Activated CD4-positive, alpha-beta T cell treated with anti-CD3 and anti-CD28 coated beads, Interleukin-2, amount 10 ng/mL, durations not matched to agents 24 days and 14 days (primary cell): ENCODE data around the gene IDH2. TPM values are rescaled to one million over a fixed set of nuclear protein-coding genes. Genes with fewer than 3 reads are reported as not detected.
"Not testable (repeated sequence)": the region's sequence is repeated elsewhere in the genome, so short reads cannot be mapped to it uniquely, and the experiment has no call there.

Experiments used
- DNase-seq: peaks from one replicate; pipeline ENCODE4 v3.0.0; 2022
- H3K27ac Mint-ChIP-seq: one replicate; pipeline ENCODE4 v1.8.0; 2022; ENCODE audit warnings: mild to moderate bottlenecking, mixed read lengths
- H3K27me3 Mint-ChIP-seq: one replicate; pipeline ENCODE4 v1.8.0; 2022; ENCODE audit warnings: mixed read lengths
- H3K36me3 Mint-ChIP-seq: one replicate; pipeline ENCODE4 v1.8.0; 2022; ENCODE audit warnings: low read depth, mild to moderate bottlenecking, mixed read lengths
- H3K4me1 Mint-ChIP-seq: one replicate; pipeline ENCODE4 v1.8.0; 2021; ENCODE audit warnings: mixed read lengths
- H3K4me3 Mint-ChIP-seq: one replicate; pipeline ENCODE4 v1.8.0; 2022; ENCODE audit warnings: mild to moderate bottlenecking, moderate library complexity, mixed read lengths
- H3K9me3 Mint-ChIP-seq: one replicate; pipeline ENCODE4 v1.8.0; 2021; ENCODE audit warnings: mixed read lengths
- intact Hi-C: fragments of 100-400 bp; cut with micrococcal nuclease; formaldehyde crosslinking; loops from one replicate; pipeline ENCODE4 v1.15.1; 2023
- total RNA-seq: library from RNA; stranded (reverse); gene quantifications from 2 replicates; pipeline ENCODE4 v1.2.3, GENCODE V29; 2022

The IDH2 gene
- total RNA-seq, 1 donor from 2014 or later: 119 TPM

- DNase-seq: no peak
- intact Hi-C loops: loop anchor here (5.0 kb wide), 2 partner anchors 41 to 71 kb away; partner anchors contain the start of gene ZNF710
- Mint-ChIP-seq H3K9me3 (no peaks in the 10 kb centered on the region), H3K4me1 (peaks cover 13% of the 10 kb centered on the region), H3K36me3 (peaks cover 17% of the 10 kb centered on the region), H3K27ac (no peak overlapping the region), H3K27me3 (no peaks in the 10 kb centered on the region), H3K4me3 (no peak overlapping the region)
Observed at GRCh38 chr15:90072978-90073640, 29.2 kb downstream of the IDH2 start.

GRCh38 chr15:90071220-90071807, 31.0 kb downstream of the IDH2 start:
- intact Hi-C loops: loop anchor here (1.0 to 5.0 kb wide), 3 partner anchors 39 to 173 kb away; partner anchors contain the start of gene ZNF710
- Mint-ChIP-seq H3K27ac (no peak overlapping the region), H3K9me3 (no peaks in the 10 kb centered on the region)

GRCh38 chr15:90070623-90071022, 31.6 kb downstream of the IDH2 start:
- H3K36me3 Mint-ChIP-seq: peaks cover 20% of the 10 kb centered on the region
- not testable (repeated sequence) for H3K4me3 Mint-ChIP-seq, DNase-seq, H3K9me3 Mint-ChIP-seq, H3K27ac Mint-ChIP-seq, H3K4me1 Mint-ChIP-seq, H3K27me3 Mint-ChIP-seq
- intact Hi-C loops: loop anchor here (1.0 to 5.0 kb wide), 3 partner anchors 38 to 172 kb away; partner anchors contain the start of gene ZNF710

More at GRCh38 chr15:90071220-90071807, 31.0 kb downstream of the IDH2 start:
- H3K36me3 Mint-ChIP-seq: peaks cover 20% of the 10 kb centered on the region
- DNase-seq: peak; percentile 93
- no peaks in the 10 kb centered on the region for H3K27me3 Mint-ChIP-seq
- H3K4me1 Mint-ChIP-seq: peaks cover 13% of the 10 kb centered on the region
- no peak overlapping the region for H3K4me3 Mint-ChIP-seq

- Mint-ChIP-seq H3K9me3 (no peaks in the 10 kb centered on the region), H3K36me3 (peaks cover 12% of the 10 kb centered on the region), H3K4me1 (peaks cover 8% of the 10 kb centered on the region), H3K4me3 (no peak overlapping the region), H3K27me3 (no peaks in the 10 kb centered on the region), H3K27ac (no peak overlapping the region)
- intact Hi-C loops: no loop called here
- no peak for DNase-seq
Observed at GRCh38 chr15:90067953-90068606, 34.2 kb downstream of the IDH2 start.

- no peak overlapping the region for H3K4me3 Mint-ChIP-seq
- intact Hi-C loops: no loop called here
- H3K9me3 Mint-ChIP-seq: no peaks in the 10 kb centered on the region
- no peaks in the 10 kb centered on the region for H3K27me3 Mint-ChIP-seq
- peaks cover 12% of the 10 kb centered on the region for H3K36me3 Mint-ChIP-seq
- H3K4me1 Mint-ChIP-seq: peaks cover 8% of the 10 kb centered on the region
- H3K27ac Mint-ChIP-seq: no peak overlapping the region
- DNase-seq: no peak
Observed at GRCh38 chr15:90067181-90067952, 34.9 kb downstream of the IDH2 start.

- DNase-seq: no peak
- Mint-ChIP-seq H3K36me3 (peaks cover 13% of the 10 kb centered on the region), H3K27ac (no peak overlapping the region), H3K9me3 (no peaks in the 10 kb centered on the region), H3K4me1 (peaks cover 10% of the 10 kb centered on the region), H3K27me3 (no peaks in the 10 kb centered on the region), H3K4me3 (no peak overlapping the region)
- intact Hi-C loops: no loop called here
Observed at GRCh38 chr15:90065682-90066049, 36.6 kb downstream of the IDH2 start.

- Mint-ChIP-seq H3K9me3 (no peaks in the 10 kb centered on the region), H3K36me3 (peaks cover 13% of the 10 kb centered on the region), H3K27me3 (no peaks in the 10 kb centered on the region), H3K27ac (no peak overlapping the region), H3K4me3 (no peak overlapping the region), H3K4me1 (peaks cover 13% of the 10 kb centered on the region)
- DNase-seq: no peak
- intact Hi-C loops: no loop called here
Observed at GRCh38 chr15:90064911-90065681, 37.2 kb downstream of the IDH2 start.

GRCh38 chr15:90063770-90064247, 38.5 kb downstream of the IDH2 start:
- intact Hi-C loops: no loop called here
- DNase-seq: no peak
- Mint-ChIP-seq H3K27ac (peak overlapping the region; percentile 12), H3K4me3 (no peak overlapping the region), H3K27me3 (no peaks in the 10 kb centered on the region), H3K9me3 (no peaks in the 10 kb centered on the region), H3K36me3 (peaks cover 10% of the 10 kb centered on the region), H3K4me1 (peaks cover 25% of the 10 kb centered on the region)

GRCh38 chr15:90062973-90063769, 39.1 kb downstream of the IDH2 start:
- DNase-seq: no peak
- no peaks in the 10 kb centered on the region for H3K9me3 Mint-ChIP-seq
- H3K27ac Mint-ChIP-seq: no peak overlapping the region
- intact Hi-C loops: no loop called here
- H3K4me1 Mint-ChIP-seq: peaks cover 29% of the 10 kb centered on the region
- H3K36me3 Mint-ChIP-seq: peaks cover 10% of the 10 kb centered on the region
- H3K27me3 Mint-ChIP-seq: no peaks in the 10 kb centered on the region
- H3K4me3 Mint-ChIP-seq: no peak overlapping the region

GRCh38 chr15:90062462-90062932, 39.8 kb downstream of the IDH2 start:
- no peak overlapping the region for H3K4me3 Mint-ChIP-seq

GRCh38 chr15:90062023-90062442, 40.2 kb downstream of the IDH2 start:
- H3K4me1 Mint-ChIP-seq: peaks cover 33% of the 10 kb centered on the region
- intact Hi-C loops: no loop called here
- peaks cover 7% of the 10 kb centered on the region for H3K36me3 Mint-ChIP-seq
- no peaks in the 10 kb centered on the region for H3K9me3 Mint-ChIP-seq
- peak overlapping the region; percentile 73 for H3K27ac Mint-ChIP-seq
- H3K4me3 Mint-ChIP-seq: no peak overlapping the region
- DNase-seq: no peak
- H3K27me3 Mint-ChIP-seq: no peaks in the 10 kb centered on the region

More at GRCh38 chr15:90062462-90062932, 39.8 kb downstream of the IDH2 start:
- no peak for DNase-seq
- Mint-ChIP-seq H3K27me3 (no peaks in the 10 kb centered on the region), H3K27ac (peak overlapping the region; percentile 12), H3K4me1 (peaks cover 33% of the 10 kb centered on the region), H3K9me3 (no peaks in the 10 kb centered on the region), H3K36me3 (peaks cover 7% of the 10 kb centered on the region)
- intact Hi-C loops: no loop called here

- intact Hi-C loops: no loop called here
- H3K27ac Mint-ChIP-seq: no peak overlapping the region
Observed at GRCh38 chr15:90060797-90061196, 41.5 kb downstream of the IDH2 start.

More at GRCh38 chr15:90060797-90061196, 41.5 kb downstream of the IDH2 start:
- H3K27me3 Mint-ChIP-seq: no peaks in the 10 kb centered on the region
- no peak overlapping the region for H3K4me3 Mint-ChIP-seq
- DNase-seq: no peak
- peaks cover 5% of the 10 kb centered on the region for H3K36me3 Mint-ChIP-seq
- peaks cover 33% of the 10 kb centered on the region for H3K4me1 Mint-ChIP-seq
- no peaks in the 10 kb centered on the region for H3K9me3 Mint-ChIP-seq
